GM21360 (cell line): ENCODE data around the gene PAMR1.

Source experiments
- ATAC-seq: cut with Tn5 transposase; IDR thresholded peaks from one replicate; pipeline ENCODE4 v1.9.1; 2021; ENCODE audit warnings: mild to moderate bottlenecking, moderate library complexity; ENCODE audit not compliant: unreplicated experiment

The PAMR1 gene

DNA sequence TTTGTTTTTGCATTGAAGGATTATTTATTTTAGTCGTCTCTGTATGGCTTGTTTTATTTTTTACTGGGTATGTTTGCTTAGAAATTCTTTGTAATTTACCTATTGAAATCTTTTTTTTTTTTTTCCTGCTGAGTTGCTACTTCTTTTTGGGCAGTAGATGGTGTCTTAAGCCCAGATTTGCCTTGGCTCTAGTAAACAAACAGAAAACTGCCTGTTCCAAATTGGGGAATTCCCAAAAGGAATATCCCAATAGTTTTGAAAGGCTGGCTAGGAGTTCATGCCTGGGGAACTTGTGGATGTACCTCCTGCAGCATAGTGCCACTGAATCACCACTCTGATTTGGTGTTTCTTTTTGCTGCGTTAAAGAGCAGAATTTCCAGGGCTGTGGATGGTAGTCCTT, 17.7 kb downstream of the PAMR1 start:
- no peak for ATAC-seq

- ATAC-seq = no peak
These were observed 23.6 kb downstream of the PAMR1 start for GRCh38 chr11:35501776-35502175.

DNA sequence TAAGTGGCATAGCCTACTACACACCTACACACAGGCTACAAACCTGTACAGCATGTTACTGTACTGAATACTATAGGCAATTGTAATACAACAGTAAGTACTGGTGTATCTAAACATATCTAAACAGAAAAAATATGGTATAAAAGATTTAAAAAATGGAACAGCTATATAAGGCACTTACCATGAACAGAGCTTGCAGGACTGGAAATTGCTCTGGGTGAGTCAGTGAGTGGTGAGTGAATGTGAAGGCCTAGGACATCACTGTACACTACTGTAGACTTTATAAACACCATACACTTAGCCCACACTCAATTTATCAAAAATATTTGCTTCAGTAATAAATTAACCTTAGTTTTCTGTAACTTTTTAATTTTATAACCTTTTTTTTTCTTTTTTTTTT, 24.7 kb downstream of the PAMR1 start:
- no peak for ATAC-seq

- no peak for ATAC-seq
These were observed 29.0 kb downstream of the PAMR1 start for GRCh38 chr11:35496416-35496815.

- ATAC-seq = no peak
These were observed 30.4 kb downstream of the PAMR1 start for GRCh38 chr11:35494957-35495490.

DNA sequence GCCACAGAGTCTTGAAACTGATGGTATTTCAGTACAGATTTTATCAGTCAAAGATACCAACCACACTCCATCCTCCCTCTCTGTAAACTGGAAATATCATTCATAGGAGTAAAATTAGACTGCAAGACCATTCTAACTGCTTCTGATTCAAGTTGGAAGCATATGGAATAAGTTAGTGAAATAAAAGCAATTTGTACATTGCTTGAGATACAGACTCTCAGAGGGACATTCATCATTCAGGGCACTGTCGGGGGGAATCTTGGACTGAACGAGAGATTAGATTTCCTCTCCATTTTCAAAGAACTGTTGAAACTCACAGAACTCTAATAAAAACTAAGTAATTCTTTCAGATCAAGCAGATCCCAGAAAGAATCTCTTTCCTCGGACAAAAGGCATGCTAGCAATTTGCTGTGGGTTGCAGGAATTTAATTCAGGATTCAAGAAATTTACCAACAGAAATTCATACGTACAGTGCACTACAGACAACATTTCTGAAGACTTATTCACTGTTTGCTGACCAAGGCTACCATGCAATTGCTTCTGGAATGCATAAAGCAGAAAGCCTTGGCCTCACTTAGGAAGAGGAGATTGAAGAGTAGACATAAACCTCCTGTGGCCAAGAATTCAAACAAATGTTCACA, 34.1 kb downstream of the PAMR1 start:
- no peak for ATAC-seq

DNA sequence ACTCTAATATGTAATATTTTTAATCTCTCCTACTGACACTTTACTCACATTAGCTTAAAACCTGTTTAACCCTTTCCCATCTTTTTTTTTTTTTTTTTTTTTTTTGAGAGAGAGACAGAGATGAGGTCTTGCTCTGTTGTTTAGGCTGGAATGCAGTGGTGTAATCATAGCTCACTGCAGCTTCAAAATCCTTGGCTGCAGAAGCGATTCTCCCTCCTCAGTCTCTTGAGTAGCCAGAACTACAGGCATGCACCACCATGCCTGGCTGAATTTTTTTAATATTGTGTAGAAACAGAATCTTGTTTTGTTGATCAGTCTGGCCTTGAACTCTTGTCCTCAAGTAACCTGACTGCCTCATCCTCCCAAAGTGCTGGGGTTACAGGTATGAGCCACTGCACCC, 37.3 kb downstream of the PAMR1 start:
- no peak for ATAC-seq

DNA sequence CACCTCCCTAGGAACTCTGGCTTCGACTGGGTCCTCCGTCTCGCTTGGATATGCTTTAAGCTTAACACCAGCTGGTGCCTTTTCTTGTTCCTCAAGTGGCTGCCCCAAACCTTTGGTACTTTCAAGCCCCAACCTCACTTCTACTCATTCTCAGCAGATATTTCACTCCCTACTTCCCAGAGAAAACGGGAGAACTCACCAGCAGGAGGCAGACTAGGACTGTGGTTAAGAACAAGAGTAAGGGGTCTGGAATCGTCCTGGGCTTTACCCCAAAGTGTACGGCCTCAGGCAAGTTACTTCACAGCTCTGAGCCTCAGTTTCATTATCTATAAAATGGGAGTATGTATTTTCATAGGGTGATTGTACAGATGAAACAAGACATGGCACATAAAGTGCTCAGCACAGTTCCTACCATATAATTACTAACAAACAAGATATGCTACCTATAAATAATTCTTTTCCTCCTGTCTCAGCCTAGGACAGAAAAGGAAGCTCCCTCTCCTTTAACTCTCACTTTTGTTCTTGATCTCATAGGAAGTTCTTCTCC, 37.8 kb downstream of the PAMR1 start:
- ATAC-seq = no peak

DNA sequence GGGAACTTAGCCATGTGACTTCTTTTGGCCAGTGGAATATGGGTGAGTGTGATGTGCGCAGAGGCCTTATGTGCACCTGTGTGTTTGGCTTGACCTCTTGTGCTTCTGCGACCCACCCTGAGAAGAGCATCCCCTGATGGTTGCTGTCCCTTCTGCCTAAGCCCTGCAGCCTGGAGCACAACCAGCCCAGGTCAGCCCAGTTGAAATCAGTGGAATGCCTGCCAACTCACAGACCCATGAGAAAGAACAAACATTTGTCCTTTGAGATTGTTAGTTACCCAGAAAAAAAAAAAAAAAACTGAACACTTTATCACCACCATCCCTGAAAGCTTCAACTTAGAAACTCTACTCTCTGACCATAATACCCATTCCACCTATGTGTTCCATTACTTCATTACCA, 38.5 kb downstream of the PAMR1 start:
- ATAC-seq = no peak

DNA sequence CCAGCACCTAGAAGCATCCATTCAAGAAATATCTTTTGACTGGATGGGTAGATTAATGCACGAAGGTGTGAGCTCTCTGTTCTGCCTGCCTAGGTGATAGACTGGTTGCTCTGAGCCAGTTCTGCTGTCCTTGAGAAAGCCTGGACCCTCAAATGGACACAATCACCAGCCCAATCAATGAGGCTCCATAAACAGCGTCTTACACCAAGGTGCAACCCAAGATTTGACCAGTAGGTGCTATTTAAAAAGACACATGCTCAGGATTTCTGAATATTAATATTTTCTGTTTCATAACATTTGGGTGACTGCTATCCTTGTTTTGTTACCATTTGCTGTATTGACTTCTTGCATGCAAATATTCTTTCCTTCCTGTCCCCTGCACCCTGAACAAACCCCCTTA, 39.0 kb downstream of the PAMR1 start:
- no peak for ATAC-seq

DNA sequence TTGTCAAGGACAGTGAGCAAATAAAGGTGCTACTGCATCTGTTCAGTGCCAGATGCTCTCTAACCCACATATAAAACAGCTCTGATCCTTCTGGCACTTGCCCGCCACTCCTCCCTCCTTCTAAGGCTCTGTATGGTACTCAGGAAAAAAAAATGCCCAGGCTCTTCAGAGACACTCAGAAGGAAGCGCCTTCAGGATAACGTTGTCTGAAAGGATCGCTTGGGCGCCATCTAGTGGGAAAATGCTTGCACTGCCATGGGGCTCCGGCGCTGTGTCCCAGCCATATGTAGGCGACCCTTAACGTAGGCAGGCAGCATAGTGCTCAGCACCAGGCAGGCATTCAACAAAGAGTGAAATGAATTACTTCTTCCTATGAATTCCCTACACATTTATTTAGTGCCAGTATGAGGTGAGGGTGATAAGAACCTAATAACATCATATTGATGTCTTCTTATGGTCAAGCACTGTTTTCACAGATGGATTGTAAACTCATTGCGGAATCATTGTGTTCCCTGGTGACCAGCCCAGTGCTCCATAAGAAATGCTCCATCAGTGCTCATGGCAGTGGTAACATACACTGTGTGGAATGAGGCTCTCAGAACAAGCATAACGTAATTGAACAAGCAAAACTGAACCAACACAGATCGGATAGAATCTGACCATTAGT, 39.6 kb downstream of the PAMR1 start:
- peak; percentile 86 for ATAC-seq

DNA sequence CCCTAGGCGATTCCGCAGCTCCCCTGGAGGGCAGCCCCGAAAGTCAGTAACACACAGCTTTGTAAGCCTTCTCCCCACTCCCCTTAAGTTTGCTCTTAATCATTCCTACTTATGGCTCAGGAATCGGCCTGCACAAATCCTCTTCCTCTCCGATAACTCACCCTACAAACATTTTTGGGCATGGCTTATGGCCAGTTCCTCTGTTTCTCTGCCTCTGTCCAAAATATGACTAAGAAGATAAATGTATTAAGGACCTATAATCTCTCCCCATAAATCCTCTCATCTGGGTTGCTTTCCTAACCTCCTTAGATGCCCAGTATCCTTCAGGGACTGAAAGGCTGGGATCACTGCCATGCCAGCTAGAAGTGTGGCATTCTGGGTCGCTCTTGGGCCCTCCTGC, 41.0 kb downstream of the PAMR1 start:
- ATAC-seq = no peak

DNA sequence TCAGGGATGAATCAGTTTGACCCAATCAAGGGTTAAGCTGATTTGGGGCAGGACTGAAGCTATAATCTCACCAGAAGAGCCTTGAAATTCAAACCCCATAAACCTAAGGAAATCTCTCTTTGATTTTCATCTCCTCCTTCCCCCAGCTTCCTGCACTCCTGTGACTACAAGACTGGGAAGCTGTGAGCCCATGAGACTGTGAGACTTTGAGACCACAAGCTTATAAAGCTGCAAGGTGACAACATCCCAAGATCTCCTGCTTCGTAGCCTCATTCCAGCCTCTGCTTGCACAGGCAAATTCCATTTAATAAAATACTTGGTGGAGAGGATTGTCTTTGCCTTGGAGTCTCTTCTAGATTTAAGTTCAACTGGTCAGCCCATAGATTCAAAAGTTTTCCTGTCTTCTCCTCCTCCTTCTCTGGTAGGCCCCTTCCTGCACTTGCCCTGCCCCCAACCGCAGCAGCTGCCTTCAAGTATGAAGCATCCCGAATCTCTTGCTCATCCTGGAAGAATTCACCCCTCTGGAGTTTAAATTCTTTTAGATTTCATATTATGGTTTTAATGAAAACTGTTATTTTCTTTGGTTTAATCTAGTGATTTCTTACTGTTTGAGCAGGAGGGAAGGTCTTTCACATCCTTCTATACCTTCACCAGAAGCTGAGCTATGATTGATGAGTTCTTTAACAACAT, 42.1 kb downstream of the PAMR1 start:
- ATAC-seq = no peak

GRCh38 chr11:35479731-35480130, 45.7 kb downstream of the PAMR1 start:
- ATAC-seq = no peak

- ATAC-seq = no peak
These were observed 46.8 kb downstream of the PAMR1 start for GRCh38 chr11:35478471-35479091.

GRCh38 chr11:35477901-35478300, 47.5 kb downstream of the PAMR1 start:
- ATAC-seq = no peak

DNA sequence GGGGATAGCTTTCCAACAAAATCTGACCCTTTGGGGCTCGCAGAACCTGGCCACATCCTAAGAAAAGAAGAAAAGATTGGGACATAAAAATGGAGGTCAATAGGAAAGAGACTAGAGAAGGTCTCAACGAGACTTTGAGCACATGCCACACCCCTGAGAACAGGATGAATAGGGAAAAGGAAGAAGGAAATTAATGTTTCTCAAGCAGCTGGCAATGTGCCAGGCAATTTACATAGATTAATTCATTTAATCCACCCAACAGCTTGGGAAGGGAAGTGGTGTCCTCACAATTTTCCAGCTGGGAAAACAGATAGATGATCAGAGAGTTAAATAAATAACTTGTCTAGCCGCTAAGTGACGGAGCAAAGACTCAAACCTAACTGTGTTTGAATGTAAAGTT, 50.7 kb downstream of the PAMR1 start:
- no peak for ATAC-seq

DNA sequence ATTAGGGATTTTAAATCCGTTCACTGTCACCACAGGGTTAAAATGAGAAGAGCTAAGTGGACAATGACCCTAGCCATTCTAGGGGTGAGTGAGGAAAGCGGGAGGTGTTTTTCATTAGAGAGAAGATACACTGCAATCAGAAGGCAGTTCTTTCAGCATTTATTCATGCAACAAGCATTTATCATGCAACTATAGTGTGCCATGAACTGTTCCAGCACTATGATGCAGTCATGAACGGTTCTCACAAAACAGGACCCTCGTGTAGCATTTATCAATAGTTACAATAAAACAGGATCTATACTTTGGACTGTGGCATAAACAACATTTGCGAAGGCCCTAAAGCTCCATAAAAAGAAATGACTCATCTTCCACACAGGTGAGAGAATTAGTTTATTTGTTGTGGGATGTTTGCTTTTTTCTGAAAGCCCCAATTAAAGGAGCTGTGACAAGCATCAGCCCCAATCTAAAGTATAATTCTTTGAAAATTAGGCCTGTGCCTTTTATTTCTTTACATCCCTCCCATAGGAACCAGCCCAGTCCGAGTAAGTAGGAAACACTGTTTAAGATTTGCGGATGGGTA, 51.5 kb downstream of the PAMR1 start:
- ATAC-seq = no peak

GRCh38 chr11:35470616-35471015, 54.8 kb downstream of the PAMR1 start:
- ATAC-seq = no peak

DNA sequence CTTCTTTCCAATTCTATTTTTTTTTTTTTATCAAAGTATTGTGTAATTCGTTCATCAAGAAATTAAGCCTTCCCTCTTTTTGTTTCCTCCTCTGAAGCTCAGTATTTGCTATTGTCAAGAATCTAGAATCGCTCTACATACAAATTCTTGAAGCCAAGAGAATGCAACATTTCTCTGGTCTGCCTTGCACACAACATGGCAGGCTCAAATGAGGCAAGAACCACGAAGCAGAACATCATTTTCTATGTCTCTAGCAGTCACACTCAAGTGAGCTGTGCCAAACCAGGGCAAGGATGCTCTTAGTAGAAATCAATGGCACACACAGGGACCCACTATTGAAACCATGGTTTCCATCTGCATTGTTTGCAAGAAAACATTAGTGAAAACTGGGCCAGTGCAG, 59.4 kb downstream of the PAMR1 start:
- ATAC-seq = no peak

DNA sequence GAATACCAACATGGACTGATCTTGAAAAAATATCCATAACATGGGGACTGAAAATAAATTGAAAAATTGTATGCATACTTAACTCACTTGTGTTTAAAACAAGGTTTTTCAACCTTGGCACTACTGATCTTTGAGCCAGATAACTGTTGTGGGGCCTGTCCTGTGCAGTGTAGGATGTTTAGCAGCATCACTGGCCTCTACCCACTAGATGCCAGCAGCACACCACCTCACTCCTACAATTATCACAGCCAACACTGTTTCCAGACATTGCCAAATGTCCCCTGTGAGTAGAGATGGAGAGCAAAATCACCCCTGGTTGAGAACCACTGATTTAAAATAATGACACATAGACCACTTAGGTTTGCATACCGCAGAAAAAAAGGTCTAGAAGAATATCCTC, 61.1 kb downstream of the PAMR1 start:
- no peak for ATAC-seq
